Measurements from ENCODE around the gene METRNL. TPM values are rescaled to one million over a fixed set of nuclear protein-coding genes. Genes with fewer than 3 reads are reported as not detected.
A peak's percentile ranks its signal among the peaks of the same experiment; 100 is the strongest.

Gene METRNL
- total RNA-seq, 1 donor from 2014 or later = 14.7 TPM

DNA sequence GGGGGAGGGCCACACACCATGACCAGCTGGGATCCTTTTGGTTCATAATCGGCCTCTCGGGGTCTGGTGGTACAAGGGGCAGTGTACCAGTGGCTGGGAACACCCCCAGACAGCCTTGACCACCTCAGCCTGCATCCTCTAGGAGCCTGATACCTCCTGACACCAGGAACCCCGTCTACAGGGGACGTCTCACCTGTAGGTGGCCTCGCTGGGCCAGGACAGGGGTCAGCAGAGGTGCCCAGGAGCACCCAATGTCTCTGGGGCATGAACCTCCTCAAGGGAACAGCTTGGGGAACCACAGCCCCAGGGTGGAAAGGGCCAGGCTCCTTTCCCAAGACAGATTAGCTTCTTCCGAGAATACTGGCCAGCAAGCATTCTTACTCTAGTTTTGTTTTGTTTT is 2.5 kb upstream of the METRNL start:
- H3K4me1 Mint-ChIP-seq = peaks cover 3% of the 10 kb centered on the region
- H3K27me3 Mint-ChIP-seq (ENCODE audit: low read depth) = peaks cover 33% of the 10 kb centered on the region
- no peak for DNase-seq (ENCODE audit: low read depth, low spot score)
- H3K9me3 Mint-ChIP-seq = no peaks in the 10 kb centered on the region
- H3K27ac Mint-ChIP-seq (ENCODE audit: unreplicated experiment) = no peak overlapping the region
- TF ChIP-seq, protein P1, sequence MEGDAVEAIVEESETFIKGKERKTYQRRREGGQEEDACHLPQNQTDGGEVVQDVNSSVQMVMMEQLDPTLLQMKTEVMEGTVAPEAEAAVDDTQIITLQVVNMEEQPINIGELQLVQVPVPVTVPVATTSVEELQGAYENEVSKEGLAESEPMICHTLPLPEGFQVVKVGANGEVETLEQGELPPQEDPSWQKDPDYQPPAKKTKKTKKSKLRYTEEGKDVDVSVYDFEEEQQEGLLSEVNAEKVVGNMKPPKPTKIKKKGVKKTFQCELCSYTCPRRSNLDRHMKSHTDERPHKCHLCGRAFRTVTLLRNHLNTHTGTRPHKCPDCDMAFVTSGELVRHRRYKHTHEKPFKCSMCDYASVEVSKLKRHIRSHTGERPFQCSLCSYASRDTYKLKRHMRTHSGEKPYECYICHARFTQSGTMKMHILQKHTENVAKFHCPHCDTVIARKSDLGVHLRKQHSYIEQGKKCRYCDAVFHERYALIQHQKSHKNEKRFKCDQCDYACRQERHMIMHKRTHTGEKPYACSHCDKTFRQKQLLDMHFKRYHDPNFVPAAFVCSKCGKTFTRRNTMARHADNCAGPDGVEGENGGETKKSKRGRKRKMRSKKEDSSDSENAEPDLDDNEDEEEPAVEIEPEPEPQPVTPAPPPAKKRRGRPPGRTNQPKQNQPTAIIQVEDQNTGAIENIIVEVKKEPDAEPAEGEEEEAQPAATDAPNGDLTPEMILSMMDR (conservative IDR thresholded peaks at IDR 0.05) = no peak
- peak overlapping the region; percentile 80 for H3K4me3 Mint-ChIP-seq
- H3K36me3 Mint-ChIP-seq (ENCODE audit: low read depth) = no peaks in the 10 kb centered on the region

DNA sequence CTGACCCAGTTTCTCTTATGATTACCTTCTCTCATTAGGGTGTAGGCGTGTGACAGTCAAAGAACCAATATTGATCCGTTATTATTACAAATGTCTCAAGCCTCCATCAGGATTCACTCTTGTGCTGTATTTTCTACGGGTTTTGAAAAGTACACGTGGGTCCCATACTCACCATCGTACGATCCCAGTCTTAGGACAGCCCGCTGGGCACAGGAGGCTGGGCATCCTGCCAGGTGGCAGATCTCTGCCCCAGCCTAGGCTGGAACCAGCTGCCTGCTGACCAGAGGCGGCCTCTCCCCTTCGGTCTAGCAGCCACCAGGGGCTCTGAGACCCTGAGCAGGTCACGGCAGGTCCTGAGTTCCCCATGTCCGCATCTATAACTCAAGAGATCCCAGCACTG is 2.0 kb upstream of the METRNL start:
- H3K27me3 Mint-ChIP-seq (ENCODE audit: low read depth) = peaks cover 37% of the 10 kb centered on the region

DNA sequence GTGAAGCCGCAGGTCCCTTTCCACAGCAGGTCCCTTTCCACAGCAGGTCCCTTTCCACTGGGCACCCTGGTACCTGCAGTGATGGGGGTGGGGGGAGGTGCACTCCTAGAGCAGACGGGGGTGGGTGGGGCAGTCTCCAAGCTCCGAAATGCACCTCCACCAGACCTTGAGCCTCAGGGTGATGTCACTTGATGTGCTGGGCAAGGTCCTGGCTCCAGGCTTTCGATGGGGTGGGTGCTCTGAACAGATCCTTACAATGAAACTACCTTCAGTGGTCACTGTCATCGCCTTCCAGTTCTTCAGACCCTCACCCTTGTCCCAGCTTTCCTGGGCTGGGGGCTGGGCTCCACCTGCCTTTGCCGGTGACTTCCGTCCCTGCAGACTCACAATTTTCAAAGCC is 1.5 kb upstream of the METRNL start:
- Mint-ChIP-seq H3K27me3 (ENCODE audit: low read depth) (peaks cover 43% of the 10 kb centered on the region), H3K27ac (ENCODE audit: unreplicated experiment) (no peak overlapping the region)

More for the DNA sequence above, 2.0 kb upstream of the METRNL start:
- H3K36me3 Mint-ChIP-seq (ENCODE audit: low read depth) = no peaks in the 10 kb centered on the region
- TF ChIP-seq, protein P1 (conservative IDR thresholded peaks at IDR 0.05) = no peak
- no peaks in the 10 kb centered on the region for H3K4me1 Mint-ChIP-seq
- peak overlapping the region; percentile 80 for H3K4me3 Mint-ChIP-seq
- no peak for DNase-seq (ENCODE audit: low read depth, low spot score)
- no peak overlapping the region for H3K27ac Mint-ChIP-seq (ENCODE audit: unreplicated experiment)
- no peaks in the 10 kb centered on the region for H3K9me3 Mint-ChIP-seq

DNA sequence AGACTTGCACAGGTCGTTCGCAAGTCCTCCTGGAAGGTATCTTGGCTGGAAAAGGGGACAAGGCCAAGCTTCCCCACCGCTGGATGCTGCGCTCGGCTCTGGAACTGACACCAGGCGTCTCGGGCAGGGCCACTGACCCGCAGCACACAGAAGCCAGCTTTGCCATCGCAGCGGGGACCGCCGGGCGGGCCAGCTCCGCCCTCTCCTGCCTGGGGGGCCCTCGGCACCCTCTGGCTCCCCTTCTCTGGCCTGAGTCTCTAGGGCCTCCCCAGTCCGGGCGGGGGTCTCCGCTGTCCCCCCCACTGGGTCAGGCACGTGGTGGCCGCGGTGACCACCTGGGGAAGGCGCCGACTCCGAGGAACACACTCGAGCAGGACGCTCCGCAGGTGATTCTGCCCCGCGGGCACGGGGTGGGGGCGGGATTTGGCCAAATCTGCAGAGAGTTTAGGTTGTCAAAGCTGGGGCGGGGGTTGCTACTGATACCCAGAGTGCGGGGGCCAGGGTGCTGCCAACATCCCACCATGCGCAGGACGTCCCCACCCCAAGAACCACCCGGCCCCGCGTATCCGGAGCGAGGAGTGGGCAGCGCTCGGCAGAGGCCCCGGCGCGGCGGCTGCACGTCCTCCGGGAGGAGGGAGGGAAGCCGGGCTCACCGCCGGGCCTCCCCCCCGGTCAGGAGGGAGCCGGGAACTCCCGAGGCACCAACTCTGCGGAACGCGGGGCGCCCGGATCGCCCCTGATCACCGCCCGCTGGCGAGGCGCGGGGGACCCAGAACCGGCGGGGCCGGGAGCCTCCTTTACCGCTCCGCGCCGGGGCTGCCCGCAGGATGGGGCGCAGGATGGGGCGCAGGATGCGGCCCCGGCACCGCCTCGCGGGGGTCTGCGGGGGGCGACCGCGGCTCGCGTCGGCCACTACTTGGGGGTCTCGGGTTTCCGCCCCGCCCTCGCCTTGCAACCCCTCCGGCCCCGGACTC is 744 bp upstream of the METRNL start:
- H3K27me3 Mint-ChIP-seq (ENCODE audit: low read depth) = peaks cover 46% of the 10 kb centered on the region
- no peaks in the 10 kb centered on the region for H3K36me3 Mint-ChIP-seq (ENCODE audit: low read depth)
- no peak overlapping the region for H3K27ac Mint-ChIP-seq (ENCODE audit: unreplicated experiment)
- peak; percentile 14 for DNase-seq (ENCODE audit: low read depth, low spot score)
- peaks cover 4% of the 10 kb centered on the region for H3K4me1 Mint-ChIP-seq
- H3K4me3 Mint-ChIP-seq = peak overlapping the region; percentile 72
- no peaks in the 10 kb centered on the region for H3K9me3 Mint-ChIP-seq
- TF ChIP-seq, protein P1 (conservative IDR thresholded peaks at IDR 0.05) = no peak

More for the DNA sequence above, 1.5 kb upstream of the METRNL start:
- H3K4me3 Mint-ChIP-seq = peak overlapping the region; percentile 72
- no peak for DNase-seq (ENCODE audit: low read depth, low spot score)
- H3K4me1 Mint-ChIP-seq = no peaks in the 10 kb centered on the region
- H3K9me3 Mint-ChIP-seq = no peaks in the 10 kb centered on the region
- TF ChIP-seq, protein P1 (conservative IDR thresholded peaks at IDR 0.05) = no peak
- H3K36me3 Mint-ChIP-seq (ENCODE audit: low read depth) = no peaks in the 10 kb centered on the region

DNA sequence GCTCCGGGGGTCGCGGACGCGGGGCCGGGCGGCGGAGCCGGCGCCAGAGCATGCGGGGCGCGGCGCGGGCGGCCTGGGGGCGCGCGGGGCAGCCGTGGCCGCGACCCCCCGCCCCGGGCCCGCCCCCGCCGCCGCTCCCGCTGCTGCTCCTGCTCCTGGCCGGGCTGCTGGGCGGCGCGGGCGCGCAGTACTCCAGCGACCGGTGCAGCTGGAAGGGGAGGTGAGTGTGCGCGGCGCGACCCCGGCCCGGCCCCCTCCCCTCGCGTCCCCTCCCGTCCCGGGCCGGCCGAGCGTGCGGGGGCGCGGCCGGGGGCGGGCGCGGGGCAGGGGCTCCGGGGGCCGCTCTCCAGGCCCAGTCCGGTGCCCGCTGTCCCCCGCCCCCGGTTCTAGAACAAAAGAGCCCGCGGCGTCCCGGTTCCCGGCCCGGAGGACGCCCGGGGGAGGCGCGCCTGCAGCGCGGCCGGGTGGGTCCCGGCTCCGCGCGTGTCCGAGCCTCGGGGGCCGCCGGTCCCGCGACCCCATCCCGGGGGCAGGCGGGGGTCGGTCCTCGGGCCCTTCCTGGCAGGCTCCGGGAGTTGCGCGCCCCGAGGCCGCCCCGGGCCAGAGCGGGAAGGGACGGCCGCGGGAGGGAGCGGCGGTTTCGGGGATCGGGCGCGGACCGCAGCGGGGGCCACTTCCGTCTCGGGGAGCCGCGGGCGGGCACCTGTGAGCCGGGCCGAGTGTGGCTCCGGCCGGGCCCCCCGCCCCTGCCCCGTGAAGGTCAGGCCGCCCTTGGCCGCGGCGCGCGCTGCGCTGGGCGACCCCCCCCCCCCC is 563 bp downstream of the METRNL start:
- no peak for DNase-seq (ENCODE audit: low read depth, low spot score)
- H3K4me3 Mint-ChIP-seq = no peak overlapping the region
- peaks cover 7% of the 10 kb centered on the region for H3K4me1 Mint-ChIP-seq
- no peak overlapping the region for H3K27ac Mint-ChIP-seq (ENCODE audit: unreplicated experiment)
- H3K9me3 Mint-ChIP-seq = no peaks in the 10 kb centered on the region
- no peaks in the 10 kb centered on the region for H3K36me3 Mint-ChIP-seq (ENCODE audit: low read depth)
- H3K27me3 Mint-ChIP-seq (ENCODE audit: low read depth) = peaks cover 49% of the 10 kb centered on the region
- TF ChIP-seq, protein P1 (conservative IDR thresholded peaks at IDR 0.05) = no peak

Measured in neural crest cell (in vitro differentiated cells).